Glutamatergic neuron (in vitro differentiated cells): ENCODE data around the gene BAX. TPM values are rescaled to one million over a fixed set of nuclear protein-coding genes. Genes with fewer than 3 reads are reported as not detected.

Experiments used
- DNase-seq: peaks from one replicate; pipeline ENCODE4 v3.0.0; 2022
- H3K27ac Mint-ChIP-seq: one replicate; pipeline ENCODE4 v1.8.0; 2020; ENCODE audit warnings: mild to moderate bottlenecking, mixed read lengths, inconsistent platforms; ENCODE audit not compliant: unreplicated experiment
- H3K27me3 Mint-ChIP-seq: one replicate; pipeline ENCODE4 v1.8.0; 2020; ENCODE audit warnings: mild to moderate bottlenecking, moderate library complexity, mixed read lengths, inconsistent platforms; ENCODE audit not compliant: unreplicated experiment
- H3K36me3 Mint-ChIP-seq: one replicate; pipeline ENCODE4 v1.8.0; 2020; ENCODE audit warnings: mild to moderate bottlenecking, mixed read lengths, inconsistent platforms; ENCODE audit not compliant: unreplicated experiment
- H3K4me1 Mint-ChIP-seq: one replicate; pipeline ENCODE4 v1.8.0; 2020; ENCODE audit warnings: mild to moderate bottlenecking, low read depth, mixed read lengths, inconsistent platforms; ENCODE audit not compliant: unreplicated experiment
- H3K4me3 Mint-ChIP-seq: one replicate; pipeline ENCODE4 v1.8.0; 2020; ENCODE audit warnings: mild to moderate bottlenecking, mixed read lengths, inconsistent platforms; ENCODE audit not compliant: unreplicated experiment
- H3K9me3 Mint-ChIP-seq: one replicate; pipeline ENCODE4 v1.8.0; 2020; ENCODE audit warnings: mild to moderate bottlenecking, moderate library complexity, mixed read lengths, inconsistent platforms; ENCODE audit not compliant: unreplicated experiment
- total RNA-seq: library from RNA; stranded (reverse); fragmentation: NEBNext Ultra II Directional; extraction: Animal tissue kit (Norgen Biotek cat#: 25700); gene quantifications from one replicate; pipeline ENCODE4 v1.2.1, GENCODE V29; 2021; ENCODE audit not compliant: unreplicated experiment
- TF ChIP-seq, protein P1 (sequence below): fragments of 200-600 bp; sonication (generic); IDR thresholded peaks from one replicate; pipeline ENCODE4 v1.5.0; 2021; ENCODE audit not compliant: partially characterized antibody, unreplicated experiment

The BAX gene
- total RNA-seq, 1 donor from 2014 or later = 87.7 TPM

DNA sequence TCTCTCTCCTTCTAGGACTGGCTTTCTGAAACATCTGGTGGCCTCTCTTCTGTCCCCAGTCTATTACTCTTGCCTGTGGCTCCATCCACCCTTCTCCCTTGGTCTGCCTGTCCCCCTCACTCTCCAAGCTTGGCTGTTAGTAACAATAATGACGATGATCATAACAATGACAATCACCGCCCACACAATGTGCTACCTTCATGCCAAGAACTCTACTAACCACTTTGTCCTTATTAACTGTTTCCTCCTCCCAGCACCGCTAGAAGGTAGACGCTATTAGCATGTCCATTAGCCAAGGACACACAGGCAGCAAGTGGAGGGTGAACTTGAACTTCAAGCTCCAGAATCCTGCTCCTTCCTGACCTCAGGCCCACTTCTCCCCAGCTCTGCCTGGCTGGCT is 35.7 kb downstream of the BAX start:
- Mint-ChIP-seq H3K27me3 (peaks cover 2% of the 10 kb centered on the region), H3K4me1 (peaks cover 21% of the 10 kb centered on the region), H3K36me3 (no peaks in the 10 kb centered on the region), H3K27ac (peak overlapping the region; percentile 89), H3K9me3 (peaks cover 14% of the 10 kb centered on the region), H3K4me3 (peak overlapping the region; percentile 100)
- TF ChIP-seq, protein P1, sequence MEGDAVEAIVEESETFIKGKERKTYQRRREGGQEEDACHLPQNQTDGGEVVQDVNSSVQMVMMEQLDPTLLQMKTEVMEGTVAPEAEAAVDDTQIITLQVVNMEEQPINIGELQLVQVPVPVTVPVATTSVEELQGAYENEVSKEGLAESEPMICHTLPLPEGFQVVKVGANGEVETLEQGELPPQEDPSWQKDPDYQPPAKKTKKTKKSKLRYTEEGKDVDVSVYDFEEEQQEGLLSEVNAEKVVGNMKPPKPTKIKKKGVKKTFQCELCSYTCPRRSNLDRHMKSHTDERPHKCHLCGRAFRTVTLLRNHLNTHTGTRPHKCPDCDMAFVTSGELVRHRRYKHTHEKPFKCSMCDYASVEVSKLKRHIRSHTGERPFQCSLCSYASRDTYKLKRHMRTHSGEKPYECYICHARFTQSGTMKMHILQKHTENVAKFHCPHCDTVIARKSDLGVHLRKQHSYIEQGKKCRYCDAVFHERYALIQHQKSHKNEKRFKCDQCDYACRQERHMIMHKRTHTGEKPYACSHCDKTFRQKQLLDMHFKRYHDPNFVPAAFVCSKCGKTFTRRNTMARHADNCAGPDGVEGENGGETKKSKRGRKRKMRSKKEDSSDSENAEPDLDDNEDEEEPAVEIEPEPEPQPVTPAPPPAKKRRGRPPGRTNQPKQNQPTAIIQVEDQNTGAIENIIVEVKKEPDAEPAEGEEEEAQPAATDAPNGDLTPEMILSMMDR = no peak
- no peak for DNase-seq

DNA sequence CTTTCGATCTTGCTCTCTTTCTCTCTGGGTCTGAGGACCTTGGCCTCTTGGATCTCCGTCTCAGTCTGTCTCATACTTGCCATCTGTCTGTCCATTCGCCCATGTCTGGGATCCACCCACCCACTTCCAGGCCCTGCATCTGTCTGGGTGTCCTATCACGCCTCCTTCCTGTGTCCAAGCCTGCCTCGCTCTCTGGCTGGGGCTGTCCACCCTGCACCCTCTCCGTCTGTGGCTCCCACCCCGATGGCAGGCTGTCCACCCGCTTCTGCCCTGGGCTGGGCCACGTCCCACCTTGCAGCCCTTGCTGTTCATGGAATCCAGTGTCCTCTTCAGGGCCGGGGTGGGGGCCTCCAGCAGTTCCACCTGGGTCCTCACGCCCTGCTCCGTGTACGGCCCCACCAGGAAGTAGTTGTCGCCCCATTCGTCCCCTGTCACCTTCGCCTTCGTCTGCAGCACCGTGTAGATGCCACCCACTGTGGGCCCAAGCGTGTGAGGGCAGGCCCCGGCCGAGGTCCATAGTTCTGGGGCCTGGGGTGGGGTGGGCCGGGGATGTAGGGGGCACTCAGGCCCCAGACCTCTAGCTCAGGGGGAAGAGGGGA is 36.4 kb downstream of the BAX start:
- TF ChIP-seq, protein P1 = no peak
- H3K27me3 Mint-ChIP-seq = no peaks in the 10 kb centered on the region
- H3K36me3 Mint-ChIP-seq = no peaks in the 10 kb centered on the region
- H3K27ac Mint-ChIP-seq = peak overlapping the region; percentile 89
- peaks cover 14% of the 10 kb centered on the region for H3K9me3 Mint-ChIP-seq
- peak overlapping the region; percentile 100 for H3K4me3 Mint-ChIP-seq
- DNase-seq = no peak
- peaks cover 21% of the 10 kb centered on the region for H3K4me1 Mint-ChIP-seq

DNA sequence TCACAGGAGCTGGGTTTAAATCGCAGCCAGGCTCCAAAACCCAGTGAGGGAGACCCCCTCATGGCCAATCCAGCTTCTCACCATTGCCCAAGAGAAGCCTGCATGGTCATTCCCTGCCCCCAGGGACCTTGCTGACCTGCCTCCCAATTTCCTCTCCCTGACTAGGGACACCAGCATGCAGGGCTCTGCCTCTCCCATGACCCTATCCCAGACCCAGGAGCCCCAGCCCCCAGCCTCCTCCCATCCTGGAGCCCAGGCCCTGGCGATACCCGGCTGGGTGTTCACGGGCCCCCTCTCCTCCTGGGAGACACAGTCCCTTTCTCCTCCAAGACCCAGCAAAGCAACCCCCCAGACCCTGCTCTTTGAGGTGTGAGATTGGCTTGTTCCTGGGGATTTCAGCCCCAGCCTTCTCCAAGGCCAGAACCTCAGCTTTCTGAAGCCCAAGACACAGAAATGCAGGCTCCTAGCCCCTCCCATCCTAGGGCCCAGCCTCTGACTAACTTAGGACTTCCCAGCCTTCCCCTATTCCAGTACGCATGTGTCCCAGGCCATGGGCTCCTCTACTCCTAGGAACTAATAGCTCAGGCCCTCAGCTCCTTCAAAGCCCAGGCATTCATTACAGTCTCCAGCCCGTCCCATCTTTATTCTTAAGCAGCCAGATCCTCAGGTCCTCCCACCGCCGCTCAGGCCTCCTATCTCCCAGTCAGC is 37.4 kb downstream of the BAX start:
- no peak for DNase-seq
- no peaks in the 10 kb centered on the region for H3K36me3 Mint-ChIP-seq
- no peaks in the 10 kb centered on the region for H3K27me3 Mint-ChIP-seq
- H3K4me3 Mint-ChIP-seq = peak overlapping the region; percentile 100
- H3K9me3 Mint-ChIP-seq = peaks cover 14% of the 10 kb centered on the region
- peaks cover 21% of the 10 kb centered on the region for H3K4me1 Mint-ChIP-seq
- peak overlapping the region; percentile 93 for H3K27ac Mint-ChIP-seq
- TF ChIP-seq, protein P1 = no peak

DNA sequence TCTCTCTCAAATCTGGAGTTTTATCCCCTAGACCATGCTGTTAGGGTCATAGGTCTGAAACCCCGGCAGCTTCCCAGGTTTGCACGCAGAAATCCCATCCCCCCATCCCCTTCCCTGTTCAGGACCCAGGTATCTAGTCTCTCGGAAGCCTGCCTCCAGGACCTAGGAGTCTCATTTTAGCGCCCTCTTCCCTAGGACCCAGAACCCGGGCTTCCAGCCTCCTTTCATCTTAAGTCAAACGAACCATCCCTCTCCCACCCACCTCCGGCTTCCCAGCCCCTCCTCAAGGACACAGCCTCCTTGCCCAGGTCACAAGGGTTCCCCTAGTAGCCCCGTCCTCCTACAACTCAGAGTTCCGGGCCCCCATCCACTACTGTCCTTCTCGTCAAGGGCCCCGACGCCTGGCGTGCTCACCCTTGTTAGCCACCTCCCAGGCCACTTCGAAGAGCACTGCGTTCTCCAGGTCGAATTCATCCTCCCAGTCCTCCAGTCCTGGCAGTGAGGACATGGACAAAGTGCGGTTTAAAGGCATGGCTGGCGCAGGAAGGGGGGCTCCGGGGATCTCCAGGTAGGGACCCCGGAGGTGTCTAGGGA is 38.0 kb downstream of the BAX start:
- TF ChIP-seq, protein P1 = no peak
- Mint-ChIP-seq H3K9me3 (peaks cover 11% of the 10 kb centered on the region), H3K4me3 (peak overlapping the region; percentile 100), H3K27ac (peak overlapping the region; percentile 93), H3K36me3 (no peaks in the 10 kb centered on the region), H3K27me3 (no peaks in the 10 kb centered on the region), H3K4me1 (peaks cover 23% of the 10 kb centered on the region)
- no peak for DNase-seq
